ENCODE data around the gene SLC35C1. TPM values are rescaled to one million over a fixed set of nuclear protein-coding genes. Genes with fewer than 3 reads are reported as not detected.
A peak's percentile ranks its signal among the peaks of the same experiment; 100 is the strongest.

SLC35C1 gene
- total RNA-seq, 1 donor from 2014 or later, result 16.7 TPM

GRCh38 chr11:45847911-45848316 is 43.0 kb downstream of the SLC35C1 start:
- Histone ChIP-seq H3K27ac (peak overlapping the region; percentile 84), H3K9me3 (no peaks in the 10 kb centered on the region), H3K36me3 (no peaks in the 10 kb centered on the region), H3K4me3 (peak overlapping the region; percentile 88 to 98), H3K4me1 (peaks cover 57% of the 10 kb centered on the region), H3K27me3 (no peaks in the 10 kb centered on the region)
- DNase-seq (ENCODE audit: extremely low spot score in 2 of 2), result no peak
- intact Hi-C loops (cut with DNase I), result loop anchor here (2.0 to 5.0 kb wide), 2 partner anchors 43 to 69 kb away; partner anchors contain the start of genes PEX16 and SLC35C1
- TF ChIP-seq POLR2AphosphoS5 (IDR thresholded peaks at IDR 0.05; ENCODE audit: insufficient read depth in 1 of 2, low read depth in 1 of 2), result no peak
- no peak for TF ChIP-seq POLR2A (IDR thresholded peaks at IDR 0.05)
- TF ChIP-seq CTCF (IDR thresholded peaks at IDR 0.05), result no peak

- peak overlapping the region; percentile 88 to 98 for H3K4me3 ChIP-seq
- no peaks in the 10 kb centered on the region for H3K27me3 ChIP-seq
- intact Hi-C loops (cut with DNase I), result loop anchor here (5.0 kb wide), 1 partner anchor 69 kb away; the partner anchor contains the start of gene PEX16
- H3K4me1 ChIP-seq, result peaks cover 63% of the 10 kb centered on the region
- no peak for TF ChIP-seq POLR2A (IDR thresholded peaks at IDR 0.05)
- no peak for TF ChIP-seq POLR2AphosphoS5 (IDR thresholded peaks at IDR 0.05; ENCODE audit: insufficient read depth in 1 of 2, low read depth in 1 of 2)
- TF ChIP-seq CTCF (IDR thresholded peaks at IDR 0.05), result no peak
- H3K9me3 ChIP-seq, result no peaks in the 10 kb centered on the region
- H3K27ac ChIP-seq, result peak overlapping the region; percentile 84
- no peak for DNase-seq (ENCODE audit: extremely low spot score in 2 of 2)
- no peaks in the 10 kb centered on the region for H3K36me3 ChIP-seq
These were observed 43.7 kb downstream of the SLC35C1 start for GRCh38 chr11:45848654-45849081.

- H3K27me3 ChIP-seq, result no peaks in the 10 kb centered on the region
- no peaks in the 10 kb centered on the region for H3K9me3 ChIP-seq
- no peaks in the 10 kb centered on the region for H3K36me3 ChIP-seq
- no peak overlapping the region for H3K27ac ChIP-seq
- no peak for DNase-seq (ENCODE audit: extremely low spot score in 2 of 2)
- intact Hi-C loops (cut with DNase I), result no loop called here
- no peak overlapping the region for H3K4me3 ChIP-seq
- H3K4me1 ChIP-seq, result peaks cover 80% of the 10 kb centered on the region
- no peak for TF ChIP-seq POLR2A (IDR thresholded peaks at IDR 0.05)
These were observed 45.5 kb downstream of the SLC35C1 start for GRCh38 chr11:45850446-45850845.

GRCh38 chr11:45851228-45851627 is 46.3 kb downstream of the SLC35C1 start:
- no peak overlapping the region for H3K27ac ChIP-seq
- H3K9me3 ChIP-seq, result no peaks in the 10 kb centered on the region
- H3K36me3 ChIP-seq, result peaks cover 0 to 6% of the 10 kb centered on the region in 2 donors
- H3K4me1 ChIP-seq, result peaks cover 85% of the 10 kb centered on the region
- no peak for TF ChIP-seq POLR2A (IDR thresholded peaks at IDR 0.05)
- TF ChIP-seq CTCF (IDR thresholded peaks at IDR 0.05), result no peak
- TF ChIP-seq POLR2AphosphoS5 (IDR thresholded peaks at IDR 0.05; ENCODE audit: insufficient read depth in 1 of 2, low read depth in 1 of 2), result no peak
- no peak overlapping the region for H3K4me3 ChIP-seq
- DNase-seq (ENCODE audit: extremely low spot score in 2 of 2), result no peak
- no peaks in the 10 kb centered on the region for H3K27me3 ChIP-seq
- intact Hi-C loops (cut with DNase I), result no loop called here

GRCh38 chr11:45852018-45852711 is 47.2 kb downstream of the SLC35C1 start:
- H3K4me3 ChIP-seq, result no peak overlapping the region
- intact Hi-C loops (cut with DNase I), result no loop called here
- peaks cover 0 to 15% of the 10 kb centered on the region in 2 donors for H3K36me3 ChIP-seq
- H3K27me3 ChIP-seq, result no peaks in the 10 kb centered on the region
- TF ChIP-seq POLR2AphosphoS5 (IDR thresholded peaks at IDR 0.05; ENCODE audit: insufficient read depth in 1 of 2, low read depth in 1 of 2) (no peak), CTCF (IDR thresholded peaks at IDR 0.05) (no peak), POLR2A (IDR thresholded peaks at IDR 0.05) (no peak)
- no peak for DNase-seq (ENCODE audit: extremely low spot score in 2 of 2)
- peaks cover 87% of the 10 kb centered on the region for H3K4me1 ChIP-seq
- no peak overlapping the region for H3K27ac ChIP-seq
- H3K9me3 ChIP-seq, result no peaks in the 10 kb centered on the region
